Measurements from ENCODE around the gene CDT1. TPM values are rescaled to one million over a fixed set of nuclear protein-coding genes. Genes with fewer than 3 reads are reported as not detected.

The CDT1 gene
- total and polyA plus RNA-seq, 10 of the 15 experiments (the other 5 are each of a cell fraction or from before 2014, with no cell fraction given): 0.50 to 87.6 (median 8.8) TPM

- ChIA-PET POLR2A (interaction anchor here (0.6 kb wide), 2 partner anchors 10 to 120 kb away, joined by 7 read pairs; no protein-coding TSS in a partner anchor), RAD21 (ENCODE audit: unreplicated experiment) (no interaction called here), SMC1A (ENCODE audit: uncharacterized antibody, unreplicated experiment) (interaction anchor here (1.0 to 1.3 kb wide), 2 partner anchors 75 to 364 kb away, joined by 3 read pairs; partner anchors contain the start of gene ZNF778), CTCF (no interaction called here)
- no peak overlapping the region for H3K9ac ChIP-seq (ENCODE audit: control insufficient read depth, insufficient read depth, low read length)
- no peak overlapping the region for H3K4me2 ChIP-seq (ENCODE audit: control insufficient read depth, insufficient read depth)
- DNase-seq (ENCODE audit: low read depth, low spot score): no peak
- 0 out of 2 replicates have a peak, but pooled peaks cover 2% of the 10 kb centered on the region for H4K20me1 ChIP-seq (ENCODE audit: control insufficient read depth, insufficient read depth)
- no peak overlapping the region for H3K27ac ChIP-seq (ENCODE audit: control insufficient read depth, insufficient read depth)
- no peaks in the 10 kb centered on the region; a peak in 1 of 4 replicates for H3K36me3 ChIP-seq (ENCODE audit: control insufficient read depth in 2 of 2, insufficient read depth in 2 of 2, low read length in 1 of 2)
- H3K27me3 ChIP-seq (replicated peaks in 1 of 2; ENCODE audit: control insufficient read depth in 2 of 2, insufficient read depth in 2 of 2, low read length in 1 of 2): no peaks in the 10 kb centered on the region
- H3K9me3 ChIP-seq (replicated peaks; ENCODE audit: control insufficient read depth, insufficient read depth, low read length): no peaks in the 10 kb centered on the region
- peaks cover 23% of the 10 kb centered on the region for H3K4me1 ChIP-seq (ENCODE audit: control insufficient read depth, insufficient read depth, low read length)
- H2AFZ ChIP-seq (ENCODE audit: control insufficient read depth, low read depth, low read length): no peak overlapping the region
- no peak for ATAC-seq
- H3K4me3 ChIP-seq: no peak overlapping the region
- FAIRE-seq: no peak
- H3K79me2 ChIP-seq (ENCODE audit: control insufficient read depth, insufficient read depth, low read length): peaks cover 13% of the 10 kb centered on the region
- WGBS (ENCODE audit: insufficient coverage, insufficient replicate concordance, low lambda C conversion rate, missing lambda C conversion rate): 78% methylated on average over 17 of the region's 17 CpGs
- in situ Hi-C loops (cut with MboI) (no loop called here), intact Hi-C loops (cut with micrococcal nuclease; ENCODE audit: unreplicated experiment) (no loop called here)
- no TSS peak for BruUV-seq (replicated peaks)
- no peak for TF ChIP-seq IKZF2 (IDR thresholded peaks at IDR 0.05)
- TF ChIP-seq NR2C2 (IDR thresholded peaks at IDR 0.05; ENCODE audit: borderline replicate concordance, control insufficient read depth, insufficient read length, low read depth): no peak
- no peak for TF ChIP-seq FOXK2 (IDR thresholded peaks at IDR 0.05)
- TF ChIP-seq, protein P1, sequence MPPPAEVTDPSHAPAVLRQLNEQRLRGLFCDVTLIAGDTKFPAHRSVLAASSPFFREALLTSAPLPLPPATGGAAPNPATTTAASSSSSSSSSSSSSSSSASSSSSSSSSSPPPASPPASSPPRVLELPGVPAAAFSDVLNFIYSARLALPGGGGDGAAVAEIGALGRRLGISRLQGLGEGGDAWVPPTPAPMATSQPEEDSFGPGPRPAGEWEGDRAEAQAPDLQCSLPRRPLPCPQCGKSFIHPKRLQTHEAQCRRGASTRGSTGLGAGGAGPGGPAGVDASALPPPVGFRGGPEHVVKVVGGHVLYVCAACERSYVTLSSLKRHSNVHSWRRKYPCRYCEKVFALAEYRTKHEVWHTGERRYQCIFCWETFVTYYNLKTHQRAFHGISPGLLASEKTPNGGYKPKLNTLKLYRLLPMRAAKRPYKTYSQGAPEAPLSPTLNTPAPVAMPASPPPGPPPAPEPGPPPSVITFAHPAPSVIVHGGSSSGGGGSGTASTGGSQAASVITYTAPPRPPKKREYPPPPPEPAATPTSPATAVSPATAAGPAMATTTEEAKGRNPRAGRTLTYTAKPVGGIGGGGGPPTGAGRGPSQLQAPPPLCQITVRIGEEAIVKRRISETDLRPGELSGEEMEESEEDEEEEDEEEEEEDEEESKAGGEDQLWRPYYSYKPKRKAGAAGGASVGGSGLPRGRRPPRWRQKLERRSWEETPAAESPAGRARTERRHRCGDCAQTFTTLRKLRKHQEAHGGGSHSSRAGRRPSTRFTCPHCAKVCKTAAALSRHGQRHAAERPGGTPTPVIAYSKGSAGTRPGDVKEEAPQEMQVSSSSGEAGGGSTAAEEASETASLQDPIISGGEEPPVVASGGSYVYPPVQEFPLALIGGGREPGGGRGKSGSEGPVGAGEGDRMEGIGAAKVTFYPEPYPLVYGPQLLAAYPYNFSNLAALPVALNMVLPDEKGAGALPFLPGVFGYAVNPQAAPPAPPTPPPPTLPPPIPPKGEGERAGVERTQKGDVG (CRISPR knock-in tag; IDR thresholded peaks at IDR 0.05): no peak
- TF ChIP-seq RB1 (IDR thresholded peaks at IDR 0.05; ENCODE audit: borderline replicate concordance): no peak
- TF ChIP-seq RELA (IDR thresholded peaks at IDR 0.05; ENCODE audit: borderline replicate concordance, partially characterized antibody): no peak
- no peak for TF ChIP-seq NKRF (conservative IDR thresholded peaks at IDR 0.05)
- no peak for TF ChIP-seq KAT2A (conservative IDR thresholded peaks at IDR 0.05; ENCODE audit: control insufficient read depth, low read depth, low read length)
- TF ChIP-seq CHD4 (IDR thresholded peaks at IDR 0.05): no peak
- TF ChIP-seq CHD2 (IDR thresholded peaks at IDR 0.05; ENCODE audit: borderline replicate concordance, low read depth, low read length): no peak
- TF ChIP-seq, protein P2, sequence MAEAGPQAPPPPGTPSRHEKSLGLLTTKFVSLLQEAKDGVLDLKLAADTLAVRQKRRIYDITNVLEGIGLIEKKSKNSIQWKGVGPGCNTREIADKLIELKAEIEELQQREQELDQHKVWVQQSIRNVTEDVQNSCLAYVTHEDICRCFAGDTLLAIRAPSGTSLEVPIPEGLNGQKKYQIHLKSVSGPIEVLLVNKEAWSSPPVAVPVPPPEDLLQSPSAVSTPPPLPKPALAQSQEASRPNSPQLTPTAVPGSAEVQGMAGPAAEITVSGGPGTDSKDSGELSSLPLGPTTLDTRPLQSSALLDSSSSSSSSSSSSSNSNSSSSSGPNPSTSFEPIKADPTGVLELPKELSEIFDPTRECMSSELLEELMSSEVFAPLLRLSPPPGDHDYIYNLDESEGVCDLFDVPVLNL (IDR thresholded peaks at IDR 0.05; ENCODE audit: low read depth, low read length): no peak
- TF ChIP-seq, protein P3, sequence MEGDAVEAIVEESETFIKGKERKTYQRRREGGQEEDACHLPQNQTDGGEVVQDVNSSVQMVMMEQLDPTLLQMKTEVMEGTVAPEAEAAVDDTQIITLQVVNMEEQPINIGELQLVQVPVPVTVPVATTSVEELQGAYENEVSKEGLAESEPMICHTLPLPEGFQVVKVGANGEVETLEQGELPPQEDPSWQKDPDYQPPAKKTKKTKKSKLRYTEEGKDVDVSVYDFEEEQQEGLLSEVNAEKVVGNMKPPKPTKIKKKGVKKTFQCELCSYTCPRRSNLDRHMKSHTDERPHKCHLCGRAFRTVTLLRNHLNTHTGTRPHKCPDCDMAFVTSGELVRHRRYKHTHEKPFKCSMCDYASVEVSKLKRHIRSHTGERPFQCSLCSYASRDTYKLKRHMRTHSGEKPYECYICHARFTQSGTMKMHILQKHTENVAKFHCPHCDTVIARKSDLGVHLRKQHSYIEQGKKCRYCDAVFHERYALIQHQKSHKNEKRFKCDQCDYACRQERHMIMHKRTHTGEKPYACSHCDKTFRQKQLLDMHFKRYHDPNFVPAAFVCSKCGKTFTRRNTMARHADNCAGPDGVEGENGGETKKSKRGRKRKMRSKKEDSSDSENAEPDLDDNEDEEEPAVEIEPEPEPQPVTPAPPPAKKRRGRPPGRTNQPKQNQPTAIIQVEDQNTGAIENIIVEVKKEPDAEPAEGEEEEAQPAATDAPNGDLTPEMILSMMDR (IDR thresholded peaks at IDR 0.05 in 2 of 3, conservative IDR thresholded peaks at IDR 0.05 in 1 of 3; ENCODE audit: control insufficient read depth in 2 of 3, extremely low read depth in 1 of 3, insufficient read depth in 1 of 3, low read depth in 3 of 3, low read length in 3 of 3): no peak
- TF ChIP-seq IKZF1 (conservative IDR thresholded peaks at IDR 0.05): no peak
- no peak for TF ChIP-seq YBX1 (IDR thresholded peaks at IDR 0.05)
- TF ChIP-seq KDM1A (IDR thresholded peaks at IDR 0.05; ENCODE audit: borderline replicate concordance): no peak
Observed at GRCh38 chr16:88853325-88853941, 49.8 kb downstream of the CDT1 start.
